Measurements from ENCODE around the gene EGFL7. TPM values are rescaled to one million over a fixed set of nuclear protein-coding genes. Genes with fewer than 3 reads are reported as not detected.

EGFL7 gene
- total and polyA plus RNA-seq, 2 of the 13 experiments (the other 11 are each of a cell fraction or from before 2014, with no cell fraction given), result 0.20 to 5.1 TPM

DNA sequence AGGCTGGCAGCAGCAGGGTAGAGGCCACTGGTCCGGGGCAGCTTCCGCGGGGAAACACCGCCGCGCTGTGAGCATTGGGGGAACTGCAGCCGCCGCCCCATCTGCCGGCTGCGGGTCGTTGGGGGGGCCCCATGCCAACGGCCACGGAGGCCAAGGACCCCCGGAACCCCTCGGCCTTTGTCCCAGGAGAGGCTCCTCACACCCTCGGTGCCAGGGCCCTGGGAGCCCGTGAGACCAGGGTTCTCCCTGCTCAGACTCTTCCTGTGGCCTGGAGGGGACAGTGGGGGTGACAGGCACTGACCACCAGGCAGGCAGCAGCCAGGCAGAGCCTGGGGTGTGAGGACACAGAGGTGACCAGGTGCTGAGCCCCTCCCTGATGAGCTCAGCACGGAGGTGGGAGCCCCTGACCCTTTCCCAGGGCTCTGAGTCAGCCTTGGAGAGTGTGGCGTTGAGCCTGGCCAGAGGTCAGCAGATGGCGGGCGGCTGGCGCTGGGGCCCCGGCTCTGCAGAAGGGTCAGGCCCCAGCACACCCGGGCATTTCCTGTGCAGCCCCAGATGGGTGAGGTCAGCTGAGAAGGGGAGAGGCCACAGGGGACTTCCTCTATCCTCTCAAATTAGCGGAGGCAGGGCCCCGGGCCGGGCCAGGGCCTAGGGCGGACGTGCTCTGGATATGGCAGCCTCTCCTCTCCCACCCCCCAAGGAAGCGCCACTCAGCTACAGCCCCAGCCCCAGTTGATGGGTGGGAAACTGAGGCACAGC lies 17.9 kb upstream of the EGFL7 start (continued):
- TF ChIP-seq, protein P1, sequence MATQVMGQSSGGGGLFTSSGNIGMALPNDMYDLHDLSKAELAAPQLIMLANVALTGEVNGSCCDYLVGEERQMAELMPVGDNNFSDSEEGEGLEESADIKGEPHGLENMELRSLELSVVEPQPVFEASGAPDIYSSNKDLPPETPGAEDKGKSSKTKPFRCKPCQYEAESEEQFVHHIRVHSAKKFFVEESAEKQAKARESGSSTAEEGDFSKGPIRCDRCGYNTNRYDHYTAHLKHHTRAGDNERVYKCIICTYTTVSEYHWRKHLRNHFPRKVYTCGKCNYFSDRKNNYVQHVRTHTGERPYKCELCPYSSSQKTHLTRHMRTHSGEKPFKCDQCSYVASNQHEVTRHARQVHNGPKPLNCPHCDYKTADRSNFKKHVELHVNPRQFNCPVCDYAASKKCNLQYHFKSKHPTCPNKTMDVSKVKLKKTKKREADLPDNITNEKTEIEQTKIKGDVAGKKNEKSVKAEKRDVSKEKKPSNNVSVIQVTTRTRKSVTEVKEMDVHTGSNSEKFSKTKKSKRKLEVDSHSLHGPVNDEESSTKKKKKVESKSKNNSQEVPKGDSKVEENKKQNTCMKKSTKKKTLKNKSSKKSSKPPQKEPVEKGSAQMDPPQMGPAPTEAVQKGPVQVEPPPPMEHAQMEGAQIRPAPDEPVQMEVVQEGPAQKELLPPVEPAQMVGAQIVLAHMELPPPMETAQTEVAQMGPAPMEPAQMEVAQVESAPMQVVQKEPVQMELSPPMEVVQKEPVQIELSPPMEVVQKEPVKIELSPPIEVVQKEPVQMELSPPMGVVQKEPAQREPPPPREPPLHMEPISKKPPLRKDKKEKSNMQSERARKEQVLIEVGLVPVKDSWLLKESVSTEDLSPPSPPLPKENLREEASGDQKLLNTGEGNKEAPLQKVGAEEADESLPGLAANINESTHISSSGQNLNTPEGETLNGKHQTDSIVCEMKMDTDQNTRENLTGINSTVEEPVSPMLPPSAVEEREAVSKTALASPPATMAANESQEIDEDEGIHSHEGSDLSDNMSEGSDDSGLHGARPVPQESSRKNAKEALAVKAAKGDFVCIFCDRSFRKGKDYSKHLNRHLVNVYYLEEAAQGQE (IDR thresholded peaks at IDR 0.05; ENCODE audit: borderline replicate concordance in 1 of 2, low read depth in 1 of 2, low read length in 2 of 2), result no peak
- TF ChIP-seq THAP7 (CRISPR knock-in tag; IDR thresholded peaks at IDR 0.05), result no peak
- TF ChIP-seq TBX2 (CRISPR knock-in tag; IDR thresholded peaks at IDR 0.05; ENCODE audit: borderline replicate concordance), result peak; percentile 85
- TF ChIP-seq ZNF780A (CRISPR knock-in tag; IDR thresholded peaks at IDR 0.05), result no peak
- no peak for TF ChIP-seq SAFB2 (CRISPR knock-in tag; IDR thresholded peaks at IDR 0.05; ENCODE audit: borderline replicate concordance, low read depth)
- TF ChIP-seq ZSCAN29 (CRISPR knock-in tag; conservative IDR thresholded peaks at IDR 0.05), result peak; percentile 62; the same call in 1 of the 2 replicates
- TF ChIP-seq ZNF670 (CRISPR knock-in tag; IDR thresholded peaks at IDR 0.05; ENCODE audit: borderline replicate concordance), result no peak
- TF ChIP-seq ZNF776 (CRISPR knock-in tag; IDR thresholded peaks at IDR 0.05), result no peak
- no peak; the same call in 1 of the 2 replicates for TF ChIP-seq THAP9 (CRISPR knock-in tag; IDR thresholded peaks at IDR 0.05; ENCODE audit: borderline replicate concordance)
- no peak; the same call in 1 of the 2 replicates for TF ChIP-seq ZNF205 (CRISPR knock-in tag; IDR thresholded peaks at IDR 0.05)
- TF ChIP-seq MLLT10 (CRISPR knock-in tag; IDR thresholded peaks at IDR 0.05), result no peak
- TF ChIP-seq ONECUT2 (CRISPR knock-in tag; IDR thresholded peaks at IDR 0.05), result no peak
- peak; percentile 75 for TF ChIP-seq PHF21A (CRISPR knock-in tag; IDR thresholded peaks at IDR 0.05)
- no peak for TF ChIP-seq TOPORS (CRISPR knock-in tag; IDR thresholded peaks at IDR 0.05)
- no peak for TF ChIP-seq ZNF577 (CRISPR knock-in tag; IDR thresholded peaks at IDR 0.05; ENCODE audit: borderline replicate concordance, low read depth)
- peak; percentile 87 for TF ChIP-seq ZNF501 (CRISPR knock-in tag; IDR thresholded peaks at IDR 0.05)
- 0 out of 2 replicates have a peak, but pooled peaks have one; percentile 58 for TF ChIP-seq MEIS1 (CRISPR knock-in tag; IDR thresholded peaks at IDR 0.05; ENCODE audit: borderline replicate concordance)
- TF ChIP-seq MXD4 (CRISPR knock-in tag; IDR thresholded peaks at IDR 0.05), result peak; percentile 0; the same call in 1 of the 2 replicates

Measured in HepG2 (cell line).